Hepatocyte (in vitro differentiated cells): ENCODE measurements around the gene FAM170B.

Experiments
- EZH2 ChIP-seq: fragments of 200-600 bp; sonication (generic); IDR thresholded peaks from 2 replicates; pipeline ENCODE4 v1.6.1; 2016; ENCODE audit warnings: antibody characterized with exemption, mild to moderate bottlenecking, borderline replicate concordance
- TF ChIP-seq, protein P1 (sequence below): fragments of 200-600 bp; sonication (generic); IDR thresholded peaks from 2 replicates; pipeline ENCODE4 v1.5.1; 2016; ENCODE audit warnings: antibody characterized with exemption, mild to moderate bottlenecking; ENCODE audit not compliant: poor library complexity

DNA sequence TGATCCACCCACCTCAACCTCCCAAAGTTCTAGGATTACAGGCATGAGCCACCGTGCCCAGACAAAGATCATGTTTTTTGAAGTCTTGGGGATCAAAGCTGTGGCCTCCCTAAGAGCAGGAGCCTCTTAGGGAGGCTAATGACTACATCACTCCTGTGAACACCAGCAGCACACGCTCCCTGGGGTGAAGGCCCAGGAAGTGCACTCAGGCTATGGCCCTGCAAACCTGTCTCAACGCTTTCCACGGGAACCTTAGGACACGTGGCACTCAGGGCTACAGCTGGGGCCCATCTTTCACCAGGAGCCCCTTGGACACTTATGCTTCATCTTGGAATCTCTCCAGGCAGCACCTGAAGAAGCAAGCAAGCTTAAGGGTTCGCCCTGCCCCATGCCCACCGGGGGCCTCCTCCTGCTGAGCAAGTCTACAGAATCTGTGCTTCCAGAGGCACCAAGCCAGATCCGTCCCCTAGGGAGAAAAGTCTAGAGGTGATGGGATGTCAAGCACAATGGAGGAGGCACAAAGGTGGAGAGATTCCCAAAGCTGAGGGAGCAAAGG is 36.9 kb downstream of the FAM170B start:
- TF ChIP-seq EZH2, result no peak
- TF ChIP-seq, protein P1, sequence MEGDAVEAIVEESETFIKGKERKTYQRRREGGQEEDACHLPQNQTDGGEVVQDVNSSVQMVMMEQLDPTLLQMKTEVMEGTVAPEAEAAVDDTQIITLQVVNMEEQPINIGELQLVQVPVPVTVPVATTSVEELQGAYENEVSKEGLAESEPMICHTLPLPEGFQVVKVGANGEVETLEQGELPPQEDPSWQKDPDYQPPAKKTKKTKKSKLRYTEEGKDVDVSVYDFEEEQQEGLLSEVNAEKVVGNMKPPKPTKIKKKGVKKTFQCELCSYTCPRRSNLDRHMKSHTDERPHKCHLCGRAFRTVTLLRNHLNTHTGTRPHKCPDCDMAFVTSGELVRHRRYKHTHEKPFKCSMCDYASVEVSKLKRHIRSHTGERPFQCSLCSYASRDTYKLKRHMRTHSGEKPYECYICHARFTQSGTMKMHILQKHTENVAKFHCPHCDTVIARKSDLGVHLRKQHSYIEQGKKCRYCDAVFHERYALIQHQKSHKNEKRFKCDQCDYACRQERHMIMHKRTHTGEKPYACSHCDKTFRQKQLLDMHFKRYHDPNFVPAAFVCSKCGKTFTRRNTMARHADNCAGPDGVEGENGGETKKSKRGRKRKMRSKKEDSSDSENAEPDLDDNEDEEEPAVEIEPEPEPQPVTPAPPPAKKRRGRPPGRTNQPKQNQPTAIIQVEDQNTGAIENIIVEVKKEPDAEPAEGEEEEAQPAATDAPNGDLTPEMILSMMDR, result no peak
